Neural crest cell (in vitro differentiated cells): ENCODE measurements around the gene EIF2B4. TPM values are rescaled to one million over a fixed set of nuclear protein-coding genes. Genes with fewer than 3 reads are reported as not detected.

ENCODE experiments used
- DNase-seq: peaks from one replicate; pipeline ENCODE4 v3.0.0; 2021; ENCODE audit warnings: low read depth, mixed read lengths, low spot score
- H3K27ac Mint-ChIP-seq: one replicate; pipeline ENCODE4 v1.8.0; 2021; ENCODE audit warnings: mild to moderate bottlenecking, mixed read lengths; ENCODE audit not compliant: unreplicated experiment
- H3K27me3 Mint-ChIP-seq: 2 replicates; pipeline ENCODE4 v1.8.0; 2021; ENCODE audit warnings: low read depth, mild to moderate bottlenecking, mixed read lengths
- H3K36me3 Mint-ChIP-seq: 2 replicates; pipeline ENCODE4 v1.8.0; 2021; ENCODE audit warnings: low read depth, mild to moderate bottlenecking, mixed read lengths
- H3K4me1 Mint-ChIP-seq: 2 replicates; pipeline ENCODE4 v1.8.0; 2021; ENCODE audit warnings: mixed read lengths
- H3K4me3 Mint-ChIP-seq: one replicate; pipeline ENCODE4 v1.8.0; 2021; ENCODE audit warnings: mild to moderate bottlenecking, mixed read lengths
- H3K9me3 Mint-ChIP-seq: 2 replicates; pipeline ENCODE4 v1.8.0; 2021; ENCODE audit warnings: mixed read lengths
- total RNA-seq: library from RNA; stranded (reverse); gene quantifications from 2 replicates; pipeline ENCODE4 v1.2.1, GENCODE V29; 2021
- TF ChIP-seq, protein P1 (sequence below): fragments of 200-600 bp; sonication (generic); conservative IDR thresholded peaks from 2 replicates; pipeline ENCODE4 v1.5.0; 2021; ENCODE audit warnings: antibody characterized with exemption, mild to moderate bottlenecking

EIF2B4 gene
- total RNA-seq, 1 donor from 2014 or later, result 72.5 TPM

DNA sequence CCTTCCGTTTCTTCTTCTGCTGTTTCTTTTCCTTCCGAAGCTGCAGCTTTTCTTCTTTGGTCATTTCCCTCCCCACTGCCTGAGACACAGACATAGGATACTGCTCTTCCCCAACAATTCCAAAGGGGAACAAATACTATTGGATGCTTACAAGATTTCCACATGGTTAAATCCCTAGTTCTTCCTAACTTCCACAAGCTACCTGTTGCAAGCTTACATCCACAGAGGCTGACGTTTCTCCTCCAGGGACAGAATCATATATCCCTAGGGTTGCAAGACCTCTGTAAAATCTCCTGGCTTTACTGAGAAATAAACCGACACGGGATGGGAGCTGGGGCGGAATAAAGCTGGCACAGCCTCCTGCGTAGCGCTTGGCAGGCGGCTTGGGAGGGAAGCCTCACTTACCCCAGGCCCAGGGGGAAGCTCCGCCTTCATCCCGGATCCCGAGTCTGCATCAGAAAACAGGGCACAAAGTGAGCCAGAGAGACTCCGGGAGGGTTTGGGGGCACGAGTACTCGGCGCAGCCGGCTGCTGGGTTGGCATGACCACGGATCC, 590 bp downstream of the EIF2B4 start:
- H3K36me3 Mint-ChIP-seq, result peaks cover 25% of the 10 kb centered on the region
- peak overlapping the region; percentile 98 for H3K4me3 Mint-ChIP-seq
- peak overlapping the region; percentile 96 for H3K27ac Mint-ChIP-seq
- H3K27me3 Mint-ChIP-seq, result peaks cover 6% of the 10 kb centered on the region
- H3K9me3 Mint-ChIP-seq, result no peaks in the 10 kb centered on the region
- no peak for DNase-seq
- H3K4me1 Mint-ChIP-seq, result peaks cover 36% of the 10 kb centered on the region
- TF ChIP-seq, protein P1, sequence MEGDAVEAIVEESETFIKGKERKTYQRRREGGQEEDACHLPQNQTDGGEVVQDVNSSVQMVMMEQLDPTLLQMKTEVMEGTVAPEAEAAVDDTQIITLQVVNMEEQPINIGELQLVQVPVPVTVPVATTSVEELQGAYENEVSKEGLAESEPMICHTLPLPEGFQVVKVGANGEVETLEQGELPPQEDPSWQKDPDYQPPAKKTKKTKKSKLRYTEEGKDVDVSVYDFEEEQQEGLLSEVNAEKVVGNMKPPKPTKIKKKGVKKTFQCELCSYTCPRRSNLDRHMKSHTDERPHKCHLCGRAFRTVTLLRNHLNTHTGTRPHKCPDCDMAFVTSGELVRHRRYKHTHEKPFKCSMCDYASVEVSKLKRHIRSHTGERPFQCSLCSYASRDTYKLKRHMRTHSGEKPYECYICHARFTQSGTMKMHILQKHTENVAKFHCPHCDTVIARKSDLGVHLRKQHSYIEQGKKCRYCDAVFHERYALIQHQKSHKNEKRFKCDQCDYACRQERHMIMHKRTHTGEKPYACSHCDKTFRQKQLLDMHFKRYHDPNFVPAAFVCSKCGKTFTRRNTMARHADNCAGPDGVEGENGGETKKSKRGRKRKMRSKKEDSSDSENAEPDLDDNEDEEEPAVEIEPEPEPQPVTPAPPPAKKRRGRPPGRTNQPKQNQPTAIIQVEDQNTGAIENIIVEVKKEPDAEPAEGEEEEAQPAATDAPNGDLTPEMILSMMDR, result no peak

DNA sequence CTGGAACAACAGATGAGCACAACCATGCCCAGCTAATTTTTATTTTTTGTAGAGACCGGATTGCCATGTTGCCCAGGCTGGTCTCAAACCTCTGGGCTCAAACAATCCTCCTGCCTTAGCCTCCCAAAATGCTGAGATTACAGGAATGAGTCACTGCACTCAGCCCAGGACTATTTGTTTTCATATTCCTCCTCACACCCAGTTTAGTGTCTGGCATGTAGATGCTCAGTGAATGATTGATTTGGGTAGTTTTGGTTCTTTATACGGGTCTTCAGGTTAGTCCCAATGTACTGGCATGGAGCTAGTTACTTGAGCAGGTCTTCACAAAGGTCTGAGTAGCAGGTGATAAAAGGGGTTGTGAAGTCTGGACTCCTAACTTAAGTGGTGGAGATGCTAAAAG, 6.2 kb downstream of the EIF2B4 start:
- Mint-ChIP-seq H3K4me3 (no peak overlapping the region), H3K9me3 (no peaks in the 10 kb centered on the region), H3K36me3 (peaks cover 18% of the 10 kb centered on the region), H3K4me1 (peaks cover 5% of the 10 kb centered on the region), H3K27me3 (no peaks in the 10 kb centered on the region), H3K27ac (no peak overlapping the region)
- TF ChIP-seq, protein P1, result no peak
- no peak for DNase-seq

DNA sequence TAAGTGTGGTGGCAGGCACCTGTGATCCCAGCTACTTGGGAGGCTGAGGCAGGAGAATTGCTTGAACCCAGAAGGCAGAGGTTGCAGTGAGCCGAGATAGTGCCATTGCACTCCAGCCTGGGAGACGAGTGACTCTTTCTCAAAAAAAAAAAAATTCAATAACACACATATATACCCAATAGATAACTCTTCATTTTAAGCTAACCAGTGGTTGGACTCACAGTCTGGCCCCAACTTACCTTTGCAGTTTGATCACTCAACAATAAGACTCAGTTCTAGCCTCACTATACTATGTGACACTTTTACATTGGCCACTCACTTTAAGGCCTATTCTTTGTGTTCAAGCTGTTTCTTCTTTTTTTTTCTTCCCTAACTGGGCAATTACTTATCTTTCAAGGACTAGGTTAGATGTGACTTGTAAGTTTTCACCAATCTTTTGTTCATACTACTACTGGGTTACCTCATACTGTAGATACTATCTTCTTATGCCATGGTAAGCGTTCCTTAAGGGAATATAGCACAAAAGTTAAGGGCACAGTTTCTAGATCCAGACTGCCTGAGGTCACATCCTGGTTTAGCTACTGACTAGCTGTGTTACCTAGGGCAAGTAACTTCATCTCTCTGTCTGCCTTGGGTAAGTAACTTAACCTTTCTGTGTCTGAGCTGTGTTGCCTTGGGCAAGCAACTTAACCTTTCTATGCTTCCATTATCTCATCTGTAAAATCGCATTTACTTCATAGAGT, 7.3 kb downstream of the EIF2B4 start:
- Mint-ChIP-seq H3K4me3 (peak overlapping the region; percentile 29), H3K27me3 (no peaks in the 10 kb centered on the region), H3K4me1 (peaks cover 8% of the 10 kb centered on the region), H3K9me3 (no peaks in the 10 kb centered on the region), H3K36me3 (peaks cover 25% of the 10 kb centered on the region), H3K27ac (no peak overlapping the region)
- TF ChIP-seq, protein P1, result no peak
- no peak for DNase-seq

DNA sequence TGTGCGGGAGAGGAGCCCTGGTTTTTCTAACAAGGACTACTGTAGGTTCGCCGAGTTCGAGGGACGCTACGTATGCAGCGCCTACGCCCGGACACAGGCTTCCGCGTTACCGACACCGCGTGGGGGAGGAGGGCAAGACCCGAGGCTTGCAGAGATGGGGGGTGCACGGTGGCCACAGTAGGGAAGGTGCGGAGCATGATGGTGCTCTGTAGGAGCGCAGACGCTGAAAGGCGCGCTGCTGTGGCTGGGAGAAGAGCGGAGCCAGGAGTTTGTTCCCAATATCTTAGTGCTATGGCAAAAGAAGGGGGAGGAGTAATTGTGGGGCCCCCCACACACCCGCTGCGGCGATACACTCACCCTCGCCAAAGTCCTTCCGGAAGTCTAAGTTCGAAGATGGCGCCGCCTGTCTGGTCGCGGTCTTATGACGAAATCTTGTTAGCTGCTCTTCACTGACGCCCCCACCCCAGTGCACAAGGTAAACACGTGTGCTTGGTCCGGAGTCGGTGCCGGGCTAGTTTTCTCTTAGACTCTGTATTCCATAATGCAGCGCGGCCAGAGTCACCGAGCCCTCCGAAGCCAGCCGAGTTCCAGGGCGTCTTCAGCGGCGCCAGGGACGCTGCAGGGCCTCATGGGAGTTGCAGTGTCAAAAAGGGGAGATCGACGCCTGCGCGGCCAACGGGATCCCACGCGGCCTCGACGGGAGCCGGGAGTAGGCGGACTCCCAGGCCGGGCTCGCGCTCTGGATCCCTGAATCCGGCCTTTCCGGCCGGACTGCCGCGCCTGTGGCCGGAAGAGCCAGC, 13.6 kb downstream of the EIF2B4 start, which contains the start of gene GTF3C2:
GTF3C2 (minus strand) TSS at position 383 of the 800 bp plus-strand sequence. CDS start 13,210 bp downstream, outside the sequence.
- TF ChIP-seq, protein P1, result no peak
- peaks cover 49% of the 10 kb centered on the region for H3K4me1 Mint-ChIP-seq
- peaks cover 11% of the 10 kb centered on the region for H3K36me3 Mint-ChIP-seq
- H3K4me3 Mint-ChIP-seq, result peak within 1 kb of the TSS; percentile 98
- H3K27ac Mint-ChIP-seq, result peak within 1 kb of the TSS; percentile 99
- H3K9me3 Mint-ChIP-seq, result peaks cover 2% of the 10 kb centered on the region
- peak; percentile 90 for DNase-seq
- H3K27me3 Mint-ChIP-seq, result no peaks in the 10 kb centered on the region

DNA sequence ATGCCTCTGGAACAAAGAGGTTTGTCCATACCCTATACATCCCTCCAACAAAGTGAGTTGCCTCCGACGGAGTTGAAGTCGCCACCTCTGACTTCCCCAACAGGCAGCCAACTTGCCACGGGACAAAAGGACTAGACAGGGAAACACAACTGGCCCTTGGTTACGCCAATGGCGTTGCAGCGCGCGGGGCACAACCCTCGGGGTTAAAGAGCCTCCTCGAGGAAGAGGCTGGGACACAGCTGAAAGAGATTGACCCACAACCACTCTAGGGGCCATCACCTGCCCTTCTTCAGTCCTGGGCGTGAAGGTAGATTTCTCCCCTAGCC, 14.1 kb downstream of the EIF2B4 start:
- peaks cover 49% of the 10 kb centered on the region for H3K4me1 Mint-ChIP-seq
- TF ChIP-seq, protein P1, result no peak
- H3K27me3 Mint-ChIP-seq, result no peaks in the 10 kb centered on the region
- H3K9me3 Mint-ChIP-seq, result peaks cover 2% of the 10 kb centered on the region
- H3K27ac Mint-ChIP-seq, result peak overlapping the region; percentile 99
- H3K4me3 Mint-ChIP-seq, result peak overlapping the region; percentile 98
- H3K36me3 Mint-ChIP-seq, result peaks cover 11% of the 10 kb centered on the region
- DNase-seq, result peak; percentile 40
